K562 (cell line): ENCODE data around the gene HOXA4. TPM values are rescaled to one million over a fixed set of nuclear protein-coding genes. Genes with fewer than 3 reads are reported as not detected.

Experiments used
- ELK3 ChIP-seq: fragments of 450-650 bp; formaldehyde crosslinking; IDR thresholded peaks from 2 replicates; pipeline ENCODE4 v1.4.0; 2020; ENCODE audit warnings: mild to moderate bottlenecking
- FOXK1 ChIP-seq: sonication (generic); formaldehyde crosslinking; IDR thresholded peaks from 2 replicates; pipeline ENCODE4 v1.8.0; 2022; ENCODE audit warnings: missing genetic modification reagents, mild to moderate bottlenecking, borderline replicate concordance
- GTF2A2 ChIP-seq: IDR thresholded peaks from 2 replicates; pipeline ENCODE4 v1.6.1; 2016; ENCODE audit warnings: mild to moderate bottlenecking, missing genetic modification characterization, missing compliant biosample characterization
- HOMEZ ChIP-seq: fragments of 250-450 bp; sonication (Bioruptor Pico); IDR thresholded peaks from 2 replicates; pipeline ENCODE4 v1.4.0; 2020; ENCODE audit warnings: mild to moderate bottlenecking, moderate library complexity
- MTA1 ChIP-seq: fragments of 450-650 bp; IDR thresholded peaks from 2 replicates; pipeline ENCODE4 v1.6.1; 2017; ENCODE audit warnings: borderline replicate concordance
- TRIM28 ChIP-seq: fragments of 450-650 bp; IDR thresholded peaks from 2 replicates; pipeline ENCODE4 v1.6.1; 2017
- ZNF224 ChIP-seq: sonication (generic); formaldehyde crosslinking; IDR thresholded peaks from 2 replicates; pipeline ENCODE4 v1.8.0; 2022; ENCODE audit warnings: mild to moderate bottlenecking, missing genetic modification reagents
- ZNF507 ChIP-seq: conservative IDR thresholded peaks from 2 replicates; pipeline ENCODE4 v1.6.1; 2017; ENCODE audit warnings: missing genetic modification characterization, missing compliant biosample characterization
- polyA plus RNA-seq, 8 experiments: library from polyadenylated mRNA; depleted of rRNA in 4 of 8; stranded (reverse) in 5 of 8; unstranded in 3 of 8; fragments of >200 nt; fragmentation: Nextera tagmentation in 2 of 8; fragmentation: Illumina TruSeq in 1 of 8; extraction: Ambion mirVana in 2 of 8; extraction: Trizol in 1 of 8; gene quantifications; 2 replicates each; pipeline versions ENCODE4 v1.2.1 to v1.2.3, GENCODE V29; 2011 to 2014; ENCODE audit warnings: inconsistent platforms in 1 of 8, missing spikeins in 1 of 8
- total RNA-seq, 7 experiments: library from RNA; depleted of rRNA in 6 of 7; stranded (reverse); fragments of >200 nt in 6 of 7; fragmentation: Illumina TruSeq in 2 of 7; extraction: Trizol in 2 of 7; gene quantifications; 2 replicates each; pipeline versions ENCODE4 v1.2.1 to v1.2.3, GENCODE V29; 2011 to 2021; ENCODE audit warnings: low replicate concordance in 1 of 7
- TF ChIP-seq, protein P1 (sequence below), 2 experiments: fragments of 450-650 bp; IDR thresholded peaks; 2 replicates each; pipeline ENCODE4 v1.6.1; 2018; ENCODE audit warnings: mild to moderate bottlenecking in 2 of 2, low read depth in 1 of 2; ENCODE audit not compliant: partially characterized antibody in 2 of 2

The HOXA4 gene
- total and polyA plus RNA-seq, 9 of the 15 experiments (the other 6 are each of a cell fraction or from before 2014, with no cell fraction given) = not detected

- TF ChIP-seq, protein P1, sequence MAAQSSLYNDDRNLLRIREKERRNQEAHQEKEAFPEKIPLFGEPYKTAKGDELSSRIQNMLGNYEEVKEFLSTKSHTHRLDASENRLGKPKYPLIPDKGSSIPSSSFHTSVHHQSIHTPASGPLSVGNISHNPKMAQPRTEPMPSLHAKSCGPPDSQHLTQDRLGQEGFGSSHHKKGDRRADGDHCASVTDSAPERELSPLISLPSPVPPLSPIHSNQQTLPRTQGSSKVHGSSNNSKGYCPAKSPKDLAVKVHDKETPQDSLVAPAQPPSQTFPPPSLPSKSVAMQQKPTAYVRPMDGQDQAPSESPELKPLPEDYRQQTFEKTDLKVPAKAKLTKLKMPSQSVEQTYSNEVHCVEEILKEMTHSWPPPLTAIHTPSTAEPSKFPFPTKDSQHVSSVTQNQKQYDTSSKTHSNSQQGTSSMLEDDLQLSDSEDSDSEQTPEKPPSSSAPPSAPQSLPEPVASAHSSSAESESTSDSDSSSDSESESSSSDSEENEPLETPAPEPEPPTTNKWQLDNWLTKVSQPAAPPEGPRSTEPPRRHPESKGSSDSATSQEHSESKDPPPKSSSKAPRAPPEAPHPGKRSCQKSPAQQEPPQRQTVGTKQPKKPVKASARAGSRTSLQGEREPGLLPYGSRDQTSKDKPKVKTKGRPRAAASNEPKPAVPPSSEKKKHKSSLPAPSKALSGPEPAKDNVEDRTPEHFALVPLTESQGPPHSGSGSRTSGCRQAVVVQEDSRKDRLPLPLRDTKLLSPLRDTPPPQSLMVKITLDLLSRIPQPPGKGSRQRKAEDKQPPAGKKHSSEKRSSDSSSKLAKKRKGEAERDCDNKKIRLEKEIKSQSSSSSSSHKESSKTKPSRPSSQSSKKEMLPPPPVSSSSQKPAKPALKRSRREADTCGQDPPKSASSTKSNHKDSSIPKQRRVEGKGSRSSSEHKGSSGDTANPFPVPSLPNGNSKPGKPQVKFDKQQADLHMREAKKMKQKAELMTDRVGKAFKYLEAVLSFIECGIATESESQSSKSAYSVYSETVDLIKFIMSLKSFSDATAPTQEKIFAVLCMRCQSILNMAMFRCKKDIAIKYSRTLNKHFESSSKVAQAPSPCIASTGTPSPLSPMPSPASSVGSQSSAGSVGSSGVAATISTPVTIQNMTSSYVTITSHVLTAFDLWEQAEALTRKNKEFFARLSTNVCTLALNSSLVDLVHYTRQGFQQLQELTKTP (IDR thresholded peaks at IDR 0.05; ENCODE audit: low read depth in 1 of 2, partially characterized antibody in 2 of 2) = no peak
- TF ChIP-seq HOMEZ (CRISPR knock-in tag) (no peak), GTF2A2 (tag) (no peak), ZNF507 (tag) (no peak), MTA1 (no peak), FOXK1 (CRISPR knock-in tag) (no peak), ZNF224 (CRISPR knock-in tag) (no peak), ELK3 (CRISPR knock-in tag) (no peak), TRIM28 (no peak)
Measured at GRCh38 chr7:27092819-27093110, 37.8 kb downstream of the HOXA4 start (continued).
